Stimulated activated CD8-positive, alpha-beta memory T cell treated with anti-CD3 and anti-CD28 coated beads, Interleukin-7, amount 100 ng/mL, for 4 hours (primary cell): ENCODE measurements around the gene MRPL55.
A peak's percentile ranks its signal among the peaks of the same experiment; 100 is the strongest.

Experiments
- DNase-seq, 2 donors: peaks; one replicate each; pipeline ENCODE4 v3.0.0-alpha.2; 2020; ENCODE audit warnings: low read depth in 2 of 2

Gene MRPL55

DNA sequence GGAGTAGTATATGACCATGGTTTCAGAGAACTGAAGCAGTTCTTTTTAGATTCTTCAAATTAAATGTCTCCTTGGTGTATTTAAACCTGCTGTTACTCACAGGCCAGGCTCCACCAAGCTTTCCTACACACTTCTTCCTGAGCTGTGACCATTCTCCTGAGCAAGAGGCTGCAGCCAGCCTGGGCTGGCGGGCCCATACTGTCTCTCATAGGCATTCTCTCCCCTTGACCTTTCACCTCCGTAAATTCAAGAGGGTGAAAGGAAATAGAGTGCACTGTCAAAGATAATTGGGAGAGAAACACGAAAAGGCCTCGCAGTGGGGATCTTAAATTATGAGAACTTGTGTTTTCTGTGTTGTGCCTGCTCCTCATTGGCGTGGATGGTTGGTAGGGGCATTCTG, 24.3 kb downstream of the MRPL55 start:
- no peak for DNase-seq

DNA sequence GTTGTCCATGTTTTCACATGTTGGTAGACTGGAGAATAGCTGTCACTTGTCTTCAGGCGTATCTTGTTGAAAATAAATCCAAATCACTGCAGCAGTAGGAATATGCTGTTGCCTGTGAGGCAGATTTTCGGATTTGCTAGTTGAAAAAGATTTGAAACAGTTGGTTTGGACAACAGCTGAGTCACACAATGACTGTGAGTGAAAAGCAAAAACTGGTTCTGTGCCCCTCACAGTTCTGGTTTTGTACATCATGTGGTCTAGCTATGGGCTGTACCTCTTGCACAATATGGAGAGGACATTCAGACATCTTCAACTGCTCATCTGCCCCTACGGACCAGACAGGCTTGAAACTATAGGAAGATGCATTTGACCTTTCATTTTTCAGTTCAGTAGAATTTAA, 24.8 kb downstream of the MRPL55 start:
- no peak for DNase-seq

DNA sequence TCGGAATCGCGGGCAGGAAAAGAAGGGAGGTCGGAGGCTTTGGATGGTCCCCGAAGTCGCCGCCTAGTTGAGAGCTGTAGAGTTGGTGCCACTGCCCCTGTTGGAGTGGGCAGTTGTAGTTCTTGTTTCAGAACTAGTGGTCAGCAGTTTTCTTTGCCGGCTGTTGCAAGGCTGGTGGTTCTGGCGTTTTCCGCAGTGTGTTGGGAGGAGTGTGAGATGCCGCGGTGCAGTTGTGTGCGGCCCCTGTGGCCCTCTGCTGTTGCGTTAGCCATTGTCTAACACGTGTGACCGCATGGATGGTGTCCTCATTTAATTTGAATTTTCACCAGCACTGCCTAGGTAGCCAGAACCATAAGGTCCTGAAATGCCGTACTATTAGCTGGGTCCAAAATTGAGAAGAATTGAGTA, 25.2 kb downstream of the MRPL55 start:
- no peak for DNase-seq

DNA sequence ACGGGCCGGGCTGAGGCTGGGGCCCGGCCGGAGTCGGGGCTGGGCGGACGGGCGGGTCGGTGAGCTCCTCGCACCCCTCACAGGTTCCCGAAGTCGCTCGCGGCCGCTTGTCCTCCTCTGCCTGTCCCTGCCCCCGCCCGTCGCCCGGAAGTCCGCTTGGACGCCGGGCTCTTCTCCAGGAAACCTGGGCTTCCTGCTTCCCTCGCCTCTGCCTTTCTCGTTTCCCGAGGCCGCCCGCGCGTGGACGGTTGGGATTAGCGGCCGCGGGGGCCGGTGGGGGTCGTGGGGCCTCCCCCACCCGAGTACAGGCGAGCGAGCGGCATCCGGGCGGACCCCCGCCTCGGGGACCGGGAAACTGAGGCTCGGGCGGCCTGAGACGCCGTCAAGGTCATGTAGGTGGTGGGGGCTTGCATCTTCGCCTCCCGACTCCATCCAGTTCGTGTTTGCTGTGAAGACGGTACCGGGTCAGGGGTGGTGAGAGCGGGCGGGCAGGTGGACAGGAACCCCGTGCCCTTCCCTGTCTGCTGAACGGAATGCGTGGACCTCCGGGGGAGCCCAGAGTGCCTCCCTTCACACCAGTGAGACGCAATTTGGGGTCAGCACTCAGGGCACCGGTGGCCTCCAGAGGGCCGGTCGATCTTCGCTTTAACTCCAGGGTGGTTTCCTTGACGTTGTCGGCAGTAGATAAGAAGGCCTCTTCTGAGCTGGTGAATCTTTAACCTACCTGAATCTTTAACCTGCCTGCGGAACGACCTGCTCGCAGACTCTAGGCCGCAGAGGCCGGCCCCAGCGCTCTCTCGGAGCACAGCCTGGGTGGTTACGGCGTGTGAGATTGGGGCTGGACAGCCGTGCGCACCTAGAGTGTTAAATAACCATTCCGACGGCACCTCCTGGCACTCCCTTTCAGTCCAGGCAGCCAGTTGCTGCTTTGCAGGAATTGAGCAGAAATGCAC, 25.9 kb downstream of the MRPL55 start:
- no peak for DNase-seq

DNA sequence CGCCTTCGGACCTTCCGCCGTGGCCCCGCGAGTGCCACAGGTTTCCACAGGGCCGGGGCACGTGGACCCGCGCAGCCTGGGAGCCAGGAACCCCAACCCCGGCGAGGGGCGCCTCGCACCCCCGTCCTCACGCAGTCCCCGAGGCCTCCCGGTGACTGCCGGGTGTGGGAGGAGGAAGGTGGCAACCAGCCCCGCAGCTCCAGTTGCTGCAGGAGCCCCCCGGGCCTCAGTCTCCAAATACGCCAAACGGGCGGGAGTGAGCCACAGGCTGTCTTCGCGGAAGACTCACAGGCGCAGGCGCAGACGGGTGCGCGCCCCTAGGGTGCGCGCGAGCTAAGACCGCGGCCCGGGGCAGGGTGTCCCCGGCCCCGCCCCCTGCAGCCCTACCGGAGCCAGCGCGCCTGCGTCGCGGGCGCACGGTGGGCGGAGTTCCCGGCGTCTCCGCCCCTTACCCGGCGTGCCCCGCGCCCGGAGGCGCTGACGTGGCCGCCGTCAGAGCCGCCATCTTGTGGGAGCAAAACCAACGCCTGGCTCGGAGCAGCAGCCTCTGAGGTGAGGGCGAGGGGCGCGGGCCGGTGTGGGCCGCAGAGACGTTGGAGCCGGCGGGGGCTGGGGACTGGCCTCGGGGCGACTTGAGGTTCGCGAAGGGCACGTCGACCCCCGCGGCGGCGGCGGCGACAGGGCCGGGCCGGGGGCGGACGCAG, 26.7 kb downstream of the MRPL55 start, which contains the start of gene ARF1:
TSS of gene ARF1 (plus strand) at position 495 of the 704 bp plus-strand sequence. CDS start 14,407 bp downstream, outside the sequence.
- peak; percentile 80 to 92 for DNase-seq

DNA sequence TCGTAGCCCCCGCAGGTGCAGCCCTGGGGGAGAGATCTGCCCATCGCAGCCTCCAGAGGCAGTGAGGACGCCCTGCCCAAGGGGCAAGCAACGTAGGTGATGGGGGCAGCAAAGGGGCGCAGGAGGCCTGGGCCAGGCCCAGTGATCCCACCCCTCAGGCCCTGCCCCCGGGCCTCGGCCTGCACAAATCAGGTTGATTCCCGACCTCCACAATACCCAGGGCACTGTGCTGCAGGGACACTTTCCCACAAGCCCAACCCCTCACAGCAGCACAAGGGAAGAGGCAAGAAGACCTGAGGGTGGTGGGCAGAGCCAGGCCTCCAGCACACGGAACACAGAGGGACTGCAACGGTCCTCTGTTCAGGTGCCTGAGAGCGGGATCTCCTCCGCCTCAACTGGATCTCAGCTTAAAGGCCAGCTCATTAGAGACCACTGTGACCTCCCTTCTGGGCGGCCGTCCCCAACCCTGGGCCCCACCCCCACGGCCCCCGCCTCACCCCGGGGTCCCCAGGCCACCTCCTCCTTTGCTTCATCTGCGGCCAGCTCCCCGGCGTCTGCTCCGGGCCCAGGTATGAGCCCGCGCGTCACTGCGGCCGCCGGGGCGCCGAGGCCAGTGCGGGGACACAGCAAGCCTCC, 27.4 kb downstream of the MRPL55 start:
- DNase-seq: no peak

DNA sequence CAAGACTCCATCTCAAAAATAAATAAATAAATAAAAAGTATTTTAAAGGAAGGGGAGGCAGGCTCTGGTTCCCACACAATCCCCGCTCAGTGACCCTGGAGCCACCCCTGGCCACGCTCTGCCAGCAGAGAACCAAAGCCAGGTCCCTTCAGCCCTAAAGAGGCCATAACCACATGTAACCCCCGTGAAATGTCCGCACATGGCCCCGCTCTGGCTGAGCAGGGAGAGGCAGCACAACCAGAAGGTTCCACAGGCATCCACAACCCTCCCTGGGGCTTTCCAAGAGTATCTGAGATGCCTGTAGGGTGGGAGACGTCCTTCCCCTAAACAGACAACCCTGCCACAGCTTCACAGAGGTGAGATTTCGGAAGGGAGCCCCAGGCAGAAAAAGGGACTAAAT, 28.0 kb downstream of the MRPL55 start:
- DNase-seq: no peak

DNA sequence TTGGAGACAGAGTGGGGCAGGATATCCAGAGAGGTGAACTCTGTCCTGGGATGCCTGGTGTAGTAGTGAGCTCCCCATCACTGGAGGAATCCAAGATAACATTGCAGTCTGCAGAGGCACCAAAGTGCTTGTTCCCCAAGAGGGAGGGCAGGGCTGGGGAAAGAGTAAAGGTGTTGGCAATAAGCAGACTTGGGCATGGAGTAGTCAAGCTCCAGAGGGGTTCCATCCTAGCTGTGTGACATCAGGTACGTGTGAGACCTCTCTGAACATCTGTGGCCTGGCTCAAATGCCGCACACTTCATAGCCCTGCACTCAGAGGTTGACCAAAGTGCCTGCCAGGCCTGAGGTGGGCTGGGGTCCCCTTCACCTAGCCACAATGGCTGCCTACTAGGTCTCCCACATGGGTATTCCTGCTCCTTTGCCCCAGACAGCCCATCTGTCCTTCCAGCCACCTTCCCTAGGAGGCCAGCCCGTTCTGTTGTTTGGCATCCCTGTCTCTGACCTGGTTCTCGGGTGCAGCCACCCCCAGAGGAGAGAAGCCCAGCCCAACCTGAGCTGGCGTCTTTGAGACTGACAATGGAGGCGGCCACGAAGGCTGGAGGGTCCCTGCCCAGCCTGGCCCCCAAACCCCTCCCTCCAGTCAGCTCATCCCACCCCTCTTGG, 29.4 kb downstream of the MRPL55 start:
- DNase-seq: no peak

DNA sequence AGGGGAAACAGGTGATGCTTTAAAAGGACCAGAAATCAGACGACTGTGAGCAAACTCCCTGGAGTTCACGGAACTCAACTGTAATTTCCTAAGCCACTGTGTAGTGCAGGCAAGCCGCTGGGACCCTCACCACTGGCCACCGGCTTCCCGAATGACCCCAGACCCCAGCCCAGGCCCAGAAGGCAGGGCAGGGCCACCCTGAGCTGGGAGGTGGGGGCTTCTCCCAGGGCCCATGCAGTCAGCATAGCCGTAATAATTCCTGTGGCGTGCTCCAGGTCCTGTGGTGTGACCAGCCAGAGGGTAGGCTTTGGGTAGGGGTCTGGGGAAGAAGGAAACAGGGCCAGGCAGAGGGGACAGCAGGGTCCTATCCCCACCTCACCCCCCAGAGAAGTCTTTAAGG, 30.1 kb downstream of the MRPL55 start:
- no peak for DNase-seq

DNA sequence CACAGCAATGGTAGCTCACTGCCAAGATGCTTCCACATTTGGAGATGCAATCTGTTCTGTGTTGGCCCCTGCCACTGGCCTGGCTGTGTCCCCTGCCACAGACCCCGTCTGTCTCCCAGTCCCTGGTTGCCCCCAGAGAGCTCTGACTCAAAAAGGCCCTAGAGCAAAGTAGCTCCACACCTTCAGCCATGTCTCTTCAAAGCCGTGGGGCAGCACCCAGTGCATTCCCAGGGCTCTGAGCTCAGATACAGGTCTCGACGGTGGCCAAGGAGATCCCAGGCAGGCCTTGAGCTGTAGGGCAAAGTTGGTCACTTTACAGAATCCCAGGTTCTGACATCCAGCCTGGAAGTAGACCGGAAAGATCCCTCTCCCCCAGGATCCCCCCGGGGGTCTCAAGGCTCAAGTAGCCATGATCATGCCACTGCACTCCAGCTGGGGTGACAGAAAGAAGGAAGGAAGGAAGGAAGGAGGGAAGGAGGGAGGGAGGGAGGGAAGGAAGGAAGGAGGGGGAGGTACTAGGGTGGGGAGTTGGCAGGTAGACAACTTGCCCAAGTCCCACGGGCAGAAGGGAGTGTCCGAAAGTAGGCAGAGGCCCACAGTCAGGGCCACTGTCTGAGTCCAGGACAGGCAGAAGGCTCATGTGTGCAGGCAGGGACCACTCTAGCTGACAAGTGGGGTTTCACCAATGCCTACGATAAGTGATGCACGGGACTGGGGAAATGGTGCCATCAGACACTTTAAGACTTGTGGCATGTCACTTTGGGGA, 31.4 kb downstream of the MRPL55 start:
- no peak for DNase-seq

DNA sequence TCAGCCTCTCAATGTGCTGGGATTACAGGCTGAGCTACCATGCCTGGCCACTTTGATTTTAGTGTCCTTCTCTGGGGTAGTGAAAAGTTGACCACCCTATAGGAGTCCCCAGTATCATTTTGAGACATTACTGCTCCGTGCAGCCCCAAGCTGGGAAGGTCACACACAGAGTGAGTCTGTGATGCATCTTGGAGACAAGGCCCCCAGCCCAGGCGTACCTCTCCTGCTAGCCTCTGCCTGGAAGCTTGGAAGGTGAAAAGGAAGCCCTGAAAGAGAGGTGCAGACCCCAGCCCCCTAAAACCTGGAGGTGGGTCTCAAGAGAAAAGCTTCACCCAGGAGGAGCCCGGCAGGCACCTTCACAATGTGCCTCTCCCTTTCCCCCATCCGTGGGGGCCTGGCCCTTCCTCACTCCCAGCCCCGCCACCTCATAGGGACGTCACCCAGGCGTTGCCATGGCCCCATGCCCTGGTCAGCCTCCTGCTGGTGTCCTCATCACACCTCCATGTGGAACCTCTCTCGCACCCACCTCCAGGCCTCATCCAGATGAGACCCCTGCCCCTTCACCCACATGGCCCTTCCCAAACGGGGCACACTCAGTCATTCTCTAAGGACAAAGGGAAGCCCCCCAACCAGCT, 32.2 kb downstream of the MRPL55 start:
- no peak for DNase-seq

DNA sequence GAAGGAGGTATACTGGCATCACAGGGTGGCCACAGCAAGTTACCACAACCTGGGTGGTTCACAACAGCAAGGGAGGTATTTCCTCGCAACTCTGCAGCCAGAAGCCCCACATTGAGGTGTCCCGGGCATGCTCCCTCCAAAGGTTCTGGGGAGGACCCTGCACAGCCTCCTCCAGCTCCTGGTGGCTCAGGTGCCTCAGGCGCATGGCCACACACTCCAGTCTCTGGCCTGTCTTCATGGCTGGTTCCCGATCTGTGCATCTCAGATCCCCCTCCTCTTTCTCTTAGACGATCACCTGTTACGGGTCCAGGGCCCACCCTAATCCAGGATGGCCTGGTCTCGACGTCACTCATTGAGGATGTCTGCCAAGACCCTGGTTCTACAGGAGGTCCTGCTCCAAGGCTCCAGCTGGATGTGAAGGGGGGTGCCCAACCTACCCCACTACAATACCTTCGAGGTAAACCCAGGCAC, 33.3 kb downstream of the MRPL55 start:
- DNase-seq: no peak

DNA sequence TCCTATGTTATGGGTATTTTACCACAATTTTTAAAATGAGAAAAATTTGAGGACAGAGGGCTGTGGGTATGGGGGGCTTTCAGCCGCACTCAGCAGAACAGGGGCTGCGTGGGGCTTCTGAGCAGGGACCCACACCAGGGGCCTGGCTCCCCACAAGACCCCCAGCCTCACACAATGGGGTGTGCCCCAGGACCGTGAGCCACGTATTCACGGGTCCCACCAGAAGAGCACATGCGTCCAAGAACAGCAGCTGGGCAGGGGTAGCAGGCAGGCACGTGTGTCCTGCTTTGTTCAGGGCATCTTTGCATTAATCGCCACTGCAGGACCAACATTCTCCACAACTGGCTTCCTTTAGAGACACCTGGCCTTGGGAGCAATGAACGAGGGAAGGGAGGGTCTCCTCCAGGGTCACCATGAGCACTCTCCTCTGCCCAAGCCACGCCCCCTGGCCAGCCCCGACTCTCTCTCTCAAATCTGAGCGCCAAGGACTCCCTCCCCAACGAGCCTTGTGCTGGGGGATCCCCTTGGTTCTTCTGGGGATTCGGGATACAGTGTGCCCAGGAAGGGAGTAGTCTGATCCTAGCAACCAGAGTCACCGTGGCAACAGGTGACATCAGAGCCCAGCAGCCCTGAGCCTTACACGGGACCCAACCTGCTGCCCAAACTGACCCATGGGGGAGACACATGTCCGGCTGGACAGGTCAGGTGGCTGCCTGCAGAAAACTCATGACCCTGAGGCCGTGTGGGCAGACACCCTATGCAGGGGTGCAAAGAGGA, 34.0 kb downstream of the MRPL55 start:
- no peak for DNase-seq

DNA sequence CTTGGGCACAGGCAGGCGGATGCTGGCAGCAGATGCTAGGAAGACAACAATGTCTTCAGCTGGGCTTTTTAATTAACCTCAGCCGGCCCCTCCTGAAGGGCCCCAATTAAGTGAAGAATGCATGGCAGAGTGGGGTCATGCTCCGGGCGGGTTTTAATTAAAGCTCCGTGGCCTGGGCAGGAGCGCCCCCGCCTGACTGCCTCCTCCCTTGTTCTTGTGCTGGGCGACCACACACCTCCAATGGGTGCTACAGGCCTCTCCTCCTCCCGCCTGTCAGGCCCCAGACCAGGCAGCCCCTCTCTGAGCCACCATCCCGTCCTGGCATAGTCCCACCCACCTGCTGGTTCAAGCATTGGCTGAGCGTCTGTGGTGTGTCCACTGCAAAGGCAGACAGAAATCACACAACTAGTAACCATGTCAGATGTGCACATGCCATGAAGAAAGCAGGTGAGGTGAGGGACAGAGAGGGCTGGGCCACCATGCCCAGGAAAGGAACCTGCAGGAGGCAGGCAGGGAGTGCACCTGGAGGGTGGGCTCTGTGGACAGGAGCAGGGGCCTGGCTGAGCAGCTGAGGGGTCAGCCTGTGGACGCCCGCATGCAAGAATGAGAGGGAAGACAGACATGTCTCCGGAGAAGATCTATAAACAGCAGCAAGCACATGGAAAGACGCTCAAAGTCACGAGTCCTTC, 35.1 kb downstream of the MRPL55 start:
- DNase-seq: no peak

DNA sequence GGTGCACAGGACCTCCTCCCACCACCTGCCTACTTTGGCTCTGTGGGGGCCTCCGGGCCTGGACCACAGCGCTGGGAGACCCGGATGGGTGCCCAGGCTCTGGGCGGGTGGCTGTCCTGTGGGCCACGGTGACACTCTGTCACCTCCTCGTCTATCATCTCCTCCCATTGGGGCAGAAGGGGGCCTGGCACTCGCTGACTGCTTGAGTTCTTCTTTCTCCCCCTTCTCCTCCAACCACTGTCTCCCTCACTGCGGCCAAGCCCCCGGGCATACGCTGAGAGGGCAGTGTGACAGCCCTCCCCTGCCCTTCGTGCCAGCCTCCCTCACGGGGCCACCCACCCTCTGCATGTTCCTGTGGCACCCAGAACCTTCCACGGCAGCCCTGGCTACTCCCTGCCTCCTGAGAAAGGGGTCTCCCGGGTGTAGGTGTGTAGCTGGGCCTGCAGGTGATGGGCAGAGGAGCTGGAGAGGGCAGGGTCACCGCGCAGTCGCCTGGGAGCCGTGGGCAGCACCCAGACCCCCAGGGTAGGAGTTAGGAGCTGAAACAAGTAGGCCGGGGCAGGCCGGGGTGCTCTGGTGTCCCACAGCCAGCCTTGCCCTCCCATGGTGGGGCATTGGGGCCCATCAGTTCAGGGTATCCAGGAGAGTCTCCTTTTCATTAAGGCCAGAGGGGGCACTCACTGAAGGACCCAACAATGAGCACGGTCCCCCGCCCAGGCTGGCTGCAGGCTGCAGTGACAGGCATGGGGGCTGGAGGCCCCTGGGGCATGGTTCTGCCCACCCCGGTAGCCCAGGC, 35.8 kb downstream of the MRPL55 start:
- no peak for DNase-seq

DNA sequence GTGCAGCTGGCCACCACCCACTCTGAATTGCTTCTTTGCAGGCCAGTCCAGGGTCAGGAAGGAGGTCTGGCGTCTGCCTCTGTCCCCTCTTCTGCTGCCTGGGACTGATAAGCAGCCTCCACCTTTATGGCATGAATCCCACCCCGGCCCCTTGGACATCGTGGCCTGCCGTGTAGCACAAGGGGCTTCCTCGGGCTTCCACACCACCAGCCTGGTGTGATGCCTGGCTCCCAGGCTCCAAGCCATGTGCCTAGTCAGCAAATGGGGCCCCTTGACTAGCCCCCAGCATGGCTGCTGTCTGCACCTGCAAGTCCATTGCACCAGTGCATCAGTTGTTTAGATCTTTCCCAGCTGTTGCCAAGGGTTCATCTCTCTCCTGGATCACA, 36.4 kb downstream of the MRPL55 start:
- no peak for DNase-seq

DNA sequence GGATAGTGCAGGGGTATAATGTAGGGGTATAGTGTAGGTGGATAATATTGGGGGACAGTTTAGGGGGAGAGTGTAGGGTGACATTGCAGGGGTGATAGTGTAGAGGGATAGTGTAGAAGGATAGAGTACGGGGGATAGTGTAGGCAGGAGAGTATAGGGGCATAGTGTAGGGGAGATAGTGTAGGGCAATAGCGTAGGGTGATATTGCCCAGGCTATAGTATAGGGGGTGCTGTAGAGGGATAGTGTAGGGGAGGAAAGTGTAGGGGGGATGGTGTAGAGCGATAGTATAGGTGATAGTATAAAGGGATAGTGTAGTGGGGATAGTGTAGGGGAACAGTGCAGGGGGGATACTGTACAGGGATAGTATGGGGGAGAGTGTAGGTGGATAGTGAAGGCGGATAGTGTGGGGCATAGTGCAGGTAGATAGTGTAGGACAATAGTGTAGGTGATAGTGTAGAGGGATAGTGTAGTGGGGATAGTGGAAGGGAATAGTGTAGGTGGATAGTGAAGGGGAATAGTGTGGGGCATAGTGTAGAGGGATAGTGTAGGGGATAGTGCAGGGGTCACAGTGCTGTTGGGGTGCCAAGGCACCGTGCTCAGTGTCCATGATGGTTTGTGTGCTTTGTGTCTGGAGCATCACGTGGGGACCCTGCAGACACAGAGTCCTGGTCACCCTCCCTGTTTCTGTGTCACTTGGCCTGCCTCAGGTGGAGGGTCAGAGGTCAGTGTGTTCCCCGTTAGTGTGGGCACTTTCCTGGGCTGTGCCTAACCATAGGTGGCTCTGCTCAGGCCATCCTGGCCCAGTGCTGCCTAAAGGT, 37.1 kb downstream of the MRPL55 start:
- DNase-seq: no peak
